Liver (tissue), 9 donors: ENCODE data around the gene COX10. TPM values are rescaled to one million over a fixed set of nuclear protein-coding genes. Genes with fewer than 3 reads are reported as not detected.

Experiments used
- DNase-seq: peaks from one replicate; pipeline ENCODE4 v3.0.0-alpha.2; 2017; ENCODE audit warnings: low spot score
- H3K27ac ChIP-seq, 2 donors: one replicate each; pipeline ENCODE4 v1.7.0; 2013; ENCODE audit warnings: inconsistent platforms in 2 of 2, low read length in 2 of 2, control low read depth in 1 of 2, low read depth in 1 of 2, mild to moderate bottlenecking in 1 of 2
- H3K27me3 ChIP-seq, 4 donors: one replicate each; pipeline versions ENCODE4 v1.6.1 to v1.7.0; 2013; ENCODE audit warnings: low read length in 3 of 4, inconsistent platforms in 1 of 4, mild to moderate bottlenecking in 1 of 4, moderate library complexity in 1 of 4; ENCODE audit not compliant: control insufficient read depth in 4 of 4, insufficient read depth in 4 of 4
- H3K36me3 ChIP-seq, 4 donors: one replicate each; pipeline versions ENCODE4 v1.6.1 to v1.7.0; 2013; ENCODE audit warnings: low read length in 3 of 4, mild to moderate bottlenecking in 3 of 4, low read depth in 1 of 4, moderate library complexity in 1 of 4; ENCODE audit not compliant: control insufficient read depth in 4 of 4, insufficient read depth in 3 of 4
- H3K4me1 ChIP-seq, 4 donors: one replicate each; pipeline versions ENCODE4 v1.6.1 to v1.7.0; 2013; ENCODE audit warnings: low read length in 3 of 4, mild to moderate bottlenecking in 3 of 4, moderate library complexity in 1 of 4; ENCODE audit not compliant: control insufficient read depth in 4 of 4, insufficient read depth in 4 of 4
- H3K4me3 ChIP-seq, 3 donors: one replicate each; pipeline versions ENCODE4 v1.6.1 to v1.7.0; 2013; ENCODE audit warnings: low read length in 3 of 3, control low read depth in 1 of 3, low read depth in 1 of 3, mild to moderate bottlenecking in 1 of 3
- H3K9ac ChIP-seq, 2 donors: one replicate each; pipeline ENCODE4 v1.7.0; 2013; ENCODE audit warnings: low read length in 2 of 2, mild to moderate bottlenecking in 2 of 2, moderate library complexity in 2 of 2, control low read depth in 1 of 2, low read depth in 1 of 2
- H3K9me3 ChIP-seq, 4 donors: one replicate each; pipeline versions ENCODE4 v1.6.1 to v1.7.0; 2013; ENCODE audit warnings: low read length in 3 of 4; ENCODE audit not compliant: control insufficient read depth in 4 of 4
- ATF3 ChIP-seq: IDR thresholded peaks from 2 replicates; pipeline ENCODE4 v1.6.1; 2016; ENCODE audit warnings: antibody characterized with exemption
- CTCF ChIP-seq: fragments of 150-350 bp; IDR thresholded peaks from 2 replicates; pipeline ENCODE4 v1.5.1; 2017; ENCODE audit warnings: improper control_type of control experiment, low read depth, low read length; ENCODE audit not compliant: missing input control
- EGR1 ChIP-seq, 2 donors: IDR thresholded peaks; 2 replicates each; pipeline ENCODE4 v1.6.1; 2016 to 2018; ENCODE audit warnings: antibody characterized with exemption in 2 of 2, low read depth in 2 of 2
- FOXA1 ChIP-seq: IDR thresholded peaks from 2 replicates; pipeline ENCODE4 v1.6.1; 2016; ENCODE audit warnings: antibody characterized with exemption
- FOXA2 ChIP-seq: IDR thresholded peaks from 2 replicates; pipeline ENCODE4 v1.6.1; 2016; ENCODE audit warnings: antibody characterized with exemption
- GABPA ChIP-seq, 2 donors: IDR thresholded peaks in 1 of 2; conservative IDR thresholded peaks in 1 of 2; 2 replicates each; pipeline ENCODE4 v1.6.1; 2016; ENCODE audit warnings: antibody characterized with exemption in 2 of 2, mild to moderate bottlenecking in 1 of 2, moderate library complexity in 1 of 2
- HNF4A ChIP-seq, 2 donors: conservative IDR thresholded peaks; 2 replicates each; pipeline ENCODE4 v1.6.1; 2016; ENCODE audit warnings: antibody characterized with exemption in 2 of 2, mild to moderate bottlenecking in 2 of 2
- JUND ChIP-seq, 2 donors: IDR thresholded peaks; 2 replicates each; pipeline ENCODE4 v1.6.1; 2016; ENCODE audit warnings: antibody characterized with exemption in 2 of 2
- NR2F2 ChIP-seq: IDR thresholded peaks from 2 replicates; pipeline ENCODE4 v1.6.1; 2016; ENCODE audit warnings: antibody characterized with exemption
- RAD21 ChIP-seq, 2 donors: IDR thresholded peaks; 2 replicates each; pipeline ENCODE4 v1.6.1; 2016; ENCODE audit warnings: antibody characterized with exemption in 2 of 2, mild to moderate bottlenecking in 2 of 2
- REST ChIP-seq: IDR thresholded peaks from 2 replicates; pipeline ENCODE4 v1.6.1; 2016; ENCODE audit warnings: antibody characterized with exemption, mild to moderate bottlenecking
- SP1 ChIP-seq: IDR thresholded peaks from 2 replicates; pipeline ENCODE4 v1.6.1; 2018; ENCODE audit warnings: antibody characterized with exemption, mild to moderate bottlenecking
- TAF1 ChIP-seq: conservative IDR thresholded peaks from 2 replicates; pipeline ENCODE4 v1.6.1; 2016; ENCODE audit warnings: antibody characterized with exemption, mild to moderate bottlenecking
- YY1 ChIP-seq: IDR thresholded peaks from 2 replicates; pipeline ENCODE4 v1.6.1; 2016; ENCODE audit warnings: antibody characterized with exemption, mild to moderate bottlenecking
- ZBTB33 ChIP-seq: IDR thresholded peaks from 2 replicates; pipeline ENCODE4 v1.6.1; 2016; ENCODE audit warnings: antibody characterized with exemption
- WGBS: extraction: QIAGEN DNeasy Blood & Tissue Kit; methylation state at CpG from one replicate; pipeline ENCODE4 v1.1.7; 2013; 5-methylcytosine and 5-hydroxymethylcytosine counted together
- polyA plus RNA-seq, 2 donors: library from polyadenylated mRNA; stranded (reverse) in 1 of 2; unstranded in 1 of 2; fragments of 200-250 nt in 1 of 2; fragments of >200 nt in 1 of 2; fragmentation: Nextera tagmentation in 1 of 2; extraction: Ambion mirVana in 1 of 2; gene quantifications; one replicate each; pipeline versions ENCODE4 v1.2.1 to v1.2.3, GENCODE V29; 2013 to 2015
- total RNA-seq, 2 donors: library from RNA; depleted of rRNA; stranded (reverse); fragments of >200 nt; gene quantifications; one replicate each; pipeline ENCODE4 v1.2.3, GENCODE V29; 2014
- TF ChIP-seq, protein P1 (sequence below): IDR thresholded peaks from 2 replicates; pipeline ENCODE4 v1.6.1; 2016; ENCODE audit warnings: antibody characterized with exemption
- donor health status: healthy.
- donor health status: healthy.
- donor health status: healthy.
- donor health status: healthy.
- donor health status: healthy.

Gene COX10
- total and polyA plus RNA-seq, 4 donors = 7.0 to 15.1 (median 8.7) TPM

DNA sequence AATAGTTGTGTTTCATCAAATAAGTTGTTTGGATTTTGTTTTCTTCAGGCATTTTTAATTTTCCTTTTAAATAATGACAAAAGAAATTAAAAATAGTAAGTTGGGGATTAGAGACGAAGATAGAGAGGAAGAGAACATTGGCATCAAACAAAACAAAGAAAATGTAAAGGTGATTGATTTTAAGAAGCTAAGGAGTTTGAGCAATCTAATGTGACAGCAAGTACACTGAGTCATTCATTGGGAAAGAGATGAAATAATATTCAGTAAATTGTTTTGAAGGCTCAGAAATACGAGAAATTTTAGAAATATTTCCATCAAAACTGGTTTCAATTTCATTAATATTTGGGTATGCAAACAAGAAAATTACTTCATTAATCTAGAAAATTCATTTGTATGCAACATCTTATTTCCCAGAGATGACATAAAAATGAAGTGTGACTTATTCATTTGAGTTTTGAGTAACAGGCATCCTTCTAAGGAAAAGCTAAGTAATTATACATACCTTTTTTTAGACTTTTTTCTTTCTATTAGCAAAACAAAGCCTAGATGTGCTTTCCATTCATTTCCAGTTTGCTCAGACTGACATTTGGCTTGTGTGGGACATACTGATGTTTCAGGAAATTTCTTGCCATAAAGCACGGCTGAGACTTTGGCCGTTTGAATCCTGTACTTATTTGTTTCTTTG, 66.7 kb downstream of the COX10 start:
- H3K4me3 ChIP-seq = no peak overlapping the region
- H3K9ac ChIP-seq = no peak overlapping the region
- H3K27ac ChIP-seq = no peak overlapping the region
- no peak for DNase-seq
- peaks cover 0 to 6% (median 3%) of the 10 kb centered on the region in 4 donors for H3K4me1 ChIP-seq
- no peaks in the 10 kb centered on the region for H3K36me3 ChIP-seq
- no peaks in the 10 kb centered on the region for H3K27me3 ChIP-seq
- TF ChIP-seq GABPA (IDR thresholded peaks at IDR 0.05 in 1 of 2, conservative IDR thresholded peaks at IDR 0.05 in 1 of 2) = no peak
- 78% methylated on average over 4 of the region's 4 CpGs for WGBS
- H3K9me3 ChIP-seq = no peaks in the 10 kb centered on the region

- Histone ChIP-seq H3K4me1 (peaks cover 0 to 6% (median 2%) of the 10 kb centered on the region in 4 donors), H3K4me3 (no peak overlapping the region), H3K9me3 (no peaks in the 10 kb centered on the region), H3K27ac (no peak overlapping the region), H3K36me3 (no peaks in the 10 kb centered on the region), H3K27me3 (no peaks in the 10 kb centered on the region), H3K9ac (no peak overlapping the region)
- DNase-seq = no peak
- TF ChIP-seq SP1 (no peak), FOXA2 (no peak), FOXA1 (no peak), EGR1 (IDR thresholded peaks at IDR 0.05; ENCODE audit: low read depth in 2 of 2) (no peak), JUND (IDR thresholded peaks at IDR 0.05) (no peak), ATF3 (no peak), CTCF (no peak), YY1 (no peak), HNF4A (conservative IDR thresholded peaks at IDR 0.05) (no peak), RAD21 (IDR thresholded peaks at IDR 0.05) (no peak), NR2F2 (no peak), REST (no peak), TAF1 (no peak), ZBTB33 (no peak), GABPA (IDR thresholded peaks at IDR 0.05 in 1 of 2, conservative IDR thresholded peaks at IDR 0.05 in 1 of 2) (no peak)
- TF ChIP-seq, protein P1, sequence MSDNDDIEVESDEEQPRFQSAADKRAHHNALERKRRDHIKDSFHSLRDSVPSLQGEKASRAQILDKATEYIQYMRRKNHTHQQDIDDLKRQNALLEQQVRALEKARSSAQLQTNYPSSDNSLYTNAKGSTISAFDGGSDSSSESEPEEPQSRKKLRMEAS = no peak
- 97% methylated on average over 7 of the region's 7 CpGs for WGBS
Observed at GRCh38 chr17:14138649-14139048, 69.3 kb downstream of the COX10 start.
